Subcutaneous adipose tissue (tissue), 4 donors: ENCODE data around the gene ASIC2. TPM values are rescaled to one million over a fixed set of nuclear protein-coding genes. Genes with fewer than 3 reads are reported as not detected.

Source experiments
- total RNA-seq, 4 donors: library from RNA; depleted of rRNA; stranded (reverse); fragments of >200 nt; gene quantifications; one replicate each; pipeline ENCODE4 v1.1.0, GENCODE V29; 2016
- TF ChIP-seq, protein P1 (sequence below): fragments of 450-650 bp; IDR thresholded peaks from one replicate; pipeline ENCODE4 v1.5.1; 2016; ENCODE audit warnings: low read depth, mild to moderate bottlenecking, control low read depth, antibody characterized with exemption, moderate library complexity

ASIC2 gene
- total RNA-seq, 4 donors from 2014 or later, result not detected

GRCh38 chr17:33273271-33273670 lies 19.8 kb downstream of the ASIC2 start:
- TF ChIP-seq, protein P1, sequence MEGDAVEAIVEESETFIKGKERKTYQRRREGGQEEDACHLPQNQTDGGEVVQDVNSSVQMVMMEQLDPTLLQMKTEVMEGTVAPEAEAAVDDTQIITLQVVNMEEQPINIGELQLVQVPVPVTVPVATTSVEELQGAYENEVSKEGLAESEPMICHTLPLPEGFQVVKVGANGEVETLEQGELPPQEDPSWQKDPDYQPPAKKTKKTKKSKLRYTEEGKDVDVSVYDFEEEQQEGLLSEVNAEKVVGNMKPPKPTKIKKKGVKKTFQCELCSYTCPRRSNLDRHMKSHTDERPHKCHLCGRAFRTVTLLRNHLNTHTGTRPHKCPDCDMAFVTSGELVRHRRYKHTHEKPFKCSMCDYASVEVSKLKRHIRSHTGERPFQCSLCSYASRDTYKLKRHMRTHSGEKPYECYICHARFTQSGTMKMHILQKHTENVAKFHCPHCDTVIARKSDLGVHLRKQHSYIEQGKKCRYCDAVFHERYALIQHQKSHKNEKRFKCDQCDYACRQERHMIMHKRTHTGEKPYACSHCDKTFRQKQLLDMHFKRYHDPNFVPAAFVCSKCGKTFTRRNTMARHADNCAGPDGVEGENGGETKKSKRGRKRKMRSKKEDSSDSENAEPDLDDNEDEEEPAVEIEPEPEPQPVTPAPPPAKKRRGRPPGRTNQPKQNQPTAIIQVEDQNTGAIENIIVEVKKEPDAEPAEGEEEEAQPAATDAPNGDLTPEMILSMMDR, result no peak

GRCh38 chr17:33272438-33272837 lies 20.7 kb downstream of the ASIC2 start:
- TF ChIP-seq, protein P1, result no peak

DNA sequence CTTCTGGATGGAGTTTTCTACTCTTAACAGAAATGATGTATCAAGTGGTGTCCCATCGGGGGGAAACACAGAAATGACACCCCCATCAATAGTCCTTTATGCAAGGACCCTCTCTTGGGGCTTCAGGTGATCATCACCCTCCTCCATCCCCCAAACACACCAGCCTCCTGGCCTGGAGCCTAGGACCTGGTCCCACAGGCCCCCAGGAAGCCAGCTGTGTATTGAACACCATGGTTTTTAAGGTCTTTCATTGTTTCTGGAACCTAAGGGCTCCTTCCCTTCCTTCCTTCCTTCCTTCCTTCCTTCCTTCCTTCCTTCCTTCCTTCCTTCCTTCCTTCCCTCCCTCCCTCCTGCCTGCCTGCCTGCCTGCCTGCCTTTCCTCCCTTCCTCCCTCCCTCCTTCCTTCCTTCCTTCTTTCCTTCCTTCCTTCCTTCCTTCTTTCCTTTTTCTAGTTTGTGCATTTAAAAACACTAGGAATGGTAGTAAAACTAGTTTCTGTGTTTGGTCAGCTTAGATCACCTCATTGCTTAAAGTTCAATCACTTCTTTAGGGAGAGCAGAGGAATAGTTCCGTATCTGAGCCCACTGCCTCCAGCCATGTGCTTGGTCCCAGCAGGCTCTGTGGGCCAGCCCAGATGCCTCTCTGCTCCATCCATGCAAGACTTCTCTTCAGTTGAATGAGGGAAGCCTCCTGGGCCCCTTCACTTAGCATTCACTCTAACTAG lies 23.6 kb downstream of the ASIC2 start:
- TF ChIP-seq, protein P1, result no peak

GRCh38 chr17:33267851-33268548 lies 25.1 kb downstream of the ASIC2 start:
- TF ChIP-seq, protein P1, result no peak

GRCh38 chr17:33267271-33267790 lies 25.8 kb downstream of the ASIC2 start:
- TF ChIP-seq, protein P1, result no peak

GRCh38 chr17:33266611-33267010 lies 26.5 kb downstream of the ASIC2 start:
- TF ChIP-seq, protein P1, result no peak

DNA sequence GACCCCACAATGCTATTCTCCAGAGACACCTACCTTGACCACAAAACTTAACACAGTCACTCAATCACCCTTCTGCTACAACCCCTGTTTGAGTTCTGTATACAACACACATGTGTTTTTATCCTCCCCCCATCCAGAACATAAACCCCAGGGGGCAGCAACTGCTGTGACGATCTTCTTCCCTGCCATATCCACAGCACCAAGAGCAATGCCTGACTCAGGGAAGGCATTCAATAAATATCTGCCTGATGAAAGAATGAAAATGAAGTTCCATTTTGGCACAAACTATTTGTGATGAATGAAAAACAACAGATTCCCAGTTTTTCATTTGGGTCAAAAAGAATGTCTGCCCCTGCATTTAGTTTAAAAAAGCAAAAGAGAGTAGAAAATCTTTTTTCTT lies 27.0 kb downstream of the ASIC2 start:
- TF ChIP-seq, protein P1, result no peak
